GM18499 (cell line): ENCODE results near the gene RAC2.

Experiments used
- ATAC-seq: cut with Tn5 transposase; IDR thresholded peaks from one replicate; pipeline ENCODE4 v1.9.1; 2021; ENCODE audit warnings: moderate number of reproducible peaks; ENCODE audit not compliant: insufficient read depth, unreplicated experiment

The RAC2 gene

DNA sequence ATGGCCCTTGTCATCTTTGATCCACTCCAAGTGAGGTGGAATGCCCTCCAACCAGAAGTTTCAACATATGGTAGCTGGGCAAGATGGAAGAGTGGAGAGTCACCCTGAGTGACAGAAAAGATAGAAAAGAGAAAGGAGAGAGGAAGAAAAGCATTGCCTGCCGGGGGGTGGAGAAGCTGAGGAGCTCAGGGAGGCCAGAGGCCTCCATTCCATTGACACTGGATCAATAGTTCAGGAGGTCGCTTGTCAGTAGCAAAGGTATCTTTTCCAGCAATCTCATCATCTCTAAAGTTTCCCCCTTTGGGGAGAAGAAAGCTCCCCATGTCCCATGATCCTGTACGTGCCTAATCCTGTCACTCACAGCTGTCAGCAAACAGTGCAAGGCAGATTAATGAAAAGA is 49.3 kb downstream of the RAC2 start:
- no peak for ATAC-seq

DNA sequence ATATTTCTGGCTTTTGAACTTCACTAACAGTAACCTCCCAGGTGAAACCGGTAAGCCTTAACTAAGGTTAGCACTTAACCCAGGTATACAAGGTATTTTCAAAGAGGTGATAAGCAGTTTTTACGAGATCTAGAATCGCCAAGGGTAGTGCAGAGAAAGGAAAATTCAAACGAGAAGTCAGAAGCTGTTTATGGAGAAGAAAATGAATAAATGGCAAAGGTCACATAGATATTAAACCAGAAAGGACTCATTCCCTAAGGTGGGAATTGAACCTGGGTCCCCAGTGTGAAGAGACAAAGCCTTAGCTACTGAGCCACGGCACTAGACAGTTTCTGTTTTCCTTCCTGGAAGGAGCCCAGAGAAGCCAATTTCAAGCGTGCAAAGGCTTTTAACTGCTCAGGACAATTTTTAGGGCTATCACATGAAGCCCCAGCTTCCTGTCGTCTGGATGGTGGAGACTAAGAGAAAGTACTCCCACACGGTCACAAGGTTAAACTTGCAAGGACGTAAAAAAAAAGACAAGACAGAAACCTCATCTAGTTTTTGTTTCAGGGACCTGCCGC is 50.4 kb downstream of the RAC2 start:
- ATAC-seq: no peak

DNA sequence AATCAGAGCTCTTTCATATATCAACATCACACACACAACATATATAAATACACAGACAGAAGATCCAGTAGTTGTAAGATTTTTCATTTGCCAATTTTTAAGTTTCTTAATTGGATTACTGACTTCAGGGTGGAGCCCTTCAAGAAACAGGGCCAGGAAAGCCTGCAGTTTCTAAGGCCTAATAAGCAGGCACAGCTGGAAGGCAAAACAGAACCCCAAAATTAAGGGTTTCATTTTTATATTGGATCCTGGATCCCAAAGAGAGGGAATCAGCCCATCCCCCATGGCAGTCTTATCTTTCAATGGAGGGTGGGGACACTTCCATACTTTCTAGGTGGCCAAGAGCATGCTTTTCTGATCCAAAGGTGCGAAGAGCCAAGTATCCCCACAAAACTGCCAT is 51.3 kb downstream of the RAC2 start:
- ATAC-seq: no peak

DNA sequence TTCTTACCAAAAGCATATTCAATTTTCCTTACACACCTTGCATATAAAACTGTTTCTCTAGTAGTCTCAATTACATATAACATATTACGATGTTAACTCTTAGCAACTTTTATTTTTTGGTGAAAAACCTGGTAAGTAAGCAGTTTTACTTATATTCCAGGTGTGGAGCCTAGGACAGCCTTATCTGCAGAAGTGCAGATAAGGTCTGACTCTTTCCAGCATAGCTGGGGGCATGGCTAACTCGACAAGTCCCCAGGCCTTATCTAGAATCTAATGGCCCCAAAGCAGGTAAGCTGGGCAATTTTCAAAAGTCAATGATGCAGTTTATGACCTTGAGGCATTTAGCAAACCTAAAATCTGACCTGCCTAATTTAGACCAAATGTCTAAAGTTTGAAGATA is 51.9 kb downstream of the RAC2 start:
- no peak for ATAC-seq

DNA sequence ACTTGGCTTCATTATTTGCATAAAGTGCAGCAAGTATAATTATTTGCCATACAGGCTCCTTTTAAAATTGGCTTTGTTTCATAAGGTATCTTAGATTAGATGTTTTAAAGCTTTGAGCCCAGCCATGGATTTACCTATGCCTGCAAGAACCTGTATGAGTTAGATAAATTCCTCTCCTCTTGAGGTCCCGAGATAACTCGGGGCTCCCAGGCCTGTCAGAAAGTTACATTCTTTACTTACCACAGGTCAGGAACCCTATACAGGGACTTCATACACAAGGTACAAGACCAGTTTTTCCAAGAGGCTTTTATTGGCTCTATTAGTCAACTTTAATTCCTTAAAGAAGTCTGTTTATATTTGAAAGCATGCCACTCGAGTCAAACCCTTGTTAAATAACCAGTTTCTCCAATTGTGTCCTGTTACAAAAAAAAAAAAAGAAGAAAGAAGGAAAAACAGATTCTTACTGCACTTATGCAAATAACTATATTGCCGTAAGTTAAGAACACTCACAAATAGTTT is 53.7 kb downstream of the RAC2 start:
- no peak for ATAC-seq

DNA sequence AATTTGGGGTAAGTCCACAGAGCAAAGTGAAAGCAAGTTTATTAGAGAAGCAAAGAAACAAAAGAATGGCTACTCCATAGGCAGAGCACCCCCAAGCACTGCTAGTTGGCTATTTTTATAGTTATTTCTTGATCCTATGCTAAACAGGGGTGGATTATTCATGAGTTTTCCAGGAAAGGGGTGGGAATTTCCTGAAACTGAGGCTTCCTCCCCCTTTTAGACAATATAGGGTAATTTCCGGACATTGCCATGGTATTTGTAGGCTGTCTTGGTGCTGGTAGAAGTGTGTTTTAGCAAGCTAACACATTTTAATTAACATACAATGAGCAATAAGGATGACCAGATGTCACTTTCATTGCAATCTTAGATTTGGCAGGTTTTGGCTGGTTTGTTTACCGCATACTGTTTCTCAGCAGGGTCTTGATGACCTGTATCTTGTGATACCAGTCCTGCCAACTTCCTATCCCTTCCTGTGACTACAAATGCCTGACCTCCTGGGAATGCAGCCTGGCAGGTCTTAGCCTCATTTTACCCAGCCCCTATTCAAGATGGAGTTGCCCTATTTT is 55.1 kb downstream of the RAC2 start:
- no peak for ATAC-seq

DNA sequence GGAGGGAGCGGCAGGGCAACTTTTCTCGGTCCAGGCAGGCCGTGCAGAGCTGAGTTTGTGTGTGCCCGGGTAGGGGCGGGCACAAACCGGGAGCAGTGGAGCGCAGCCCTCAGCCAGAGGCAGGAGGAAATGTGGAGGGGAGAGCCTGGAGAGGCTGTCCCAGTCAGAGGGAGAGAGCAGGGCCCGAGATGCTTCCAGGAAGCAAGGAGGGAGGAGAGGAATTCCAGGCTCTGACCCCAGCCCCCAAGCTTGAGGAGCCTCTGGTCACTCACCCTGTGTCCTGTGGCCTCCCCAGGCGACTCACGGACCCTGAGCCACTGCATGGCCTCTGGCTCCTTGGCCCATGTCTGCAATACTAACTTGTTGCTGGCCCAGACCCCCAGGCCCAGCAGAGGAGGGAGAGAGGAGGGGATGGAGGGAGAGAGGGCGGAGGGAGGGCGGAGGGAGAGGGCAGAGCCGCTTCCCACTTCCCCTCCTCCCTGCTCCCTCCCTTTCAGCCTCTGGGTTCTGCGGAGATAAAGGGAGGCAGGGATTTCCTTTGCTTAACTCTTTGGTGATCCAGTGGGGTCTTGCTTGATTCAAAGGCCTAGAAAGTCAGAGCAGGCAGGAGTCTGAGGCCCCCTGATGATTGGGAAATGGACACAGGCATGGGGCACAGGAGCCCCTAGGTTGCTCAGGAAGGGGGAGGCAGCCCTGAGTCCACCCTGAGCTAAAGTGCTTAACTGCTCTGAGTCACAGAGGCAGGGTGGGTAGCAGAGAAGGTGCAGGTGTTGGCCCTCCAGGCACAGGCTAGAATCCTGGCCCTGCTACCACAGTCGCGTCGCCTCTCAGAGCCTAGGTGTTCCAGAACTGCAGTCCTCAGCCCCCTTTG is 55.9 kb downstream of the RAC2 start, which contains the start of gene C1QTNF6:
Gene C1QTNF6, minus strand, starts transcription at position 357 of the 871 bp plus-strand sequence. Its CDS starts 34 bp downstream, at position 323.
- ATAC-seq: no peak

DNA sequence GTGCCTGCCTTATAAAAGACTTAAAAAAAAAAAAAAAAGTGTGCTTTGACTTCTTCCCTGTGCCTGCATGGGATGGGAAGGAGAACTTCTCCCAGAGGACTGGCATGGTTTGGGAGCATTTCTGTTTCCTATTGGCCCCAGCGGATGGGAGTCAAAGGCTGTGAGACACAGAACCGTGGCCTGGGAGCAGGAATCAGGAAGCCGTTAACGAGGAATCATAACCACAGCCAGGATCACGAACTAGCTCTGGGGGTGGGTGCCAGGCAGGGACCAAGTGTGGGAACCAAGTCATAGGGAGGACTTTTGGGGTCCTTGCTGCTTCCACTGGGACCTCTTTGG is 56.5 kb downstream of the RAC2 start:
- ATAC-seq: no peak

DNA sequence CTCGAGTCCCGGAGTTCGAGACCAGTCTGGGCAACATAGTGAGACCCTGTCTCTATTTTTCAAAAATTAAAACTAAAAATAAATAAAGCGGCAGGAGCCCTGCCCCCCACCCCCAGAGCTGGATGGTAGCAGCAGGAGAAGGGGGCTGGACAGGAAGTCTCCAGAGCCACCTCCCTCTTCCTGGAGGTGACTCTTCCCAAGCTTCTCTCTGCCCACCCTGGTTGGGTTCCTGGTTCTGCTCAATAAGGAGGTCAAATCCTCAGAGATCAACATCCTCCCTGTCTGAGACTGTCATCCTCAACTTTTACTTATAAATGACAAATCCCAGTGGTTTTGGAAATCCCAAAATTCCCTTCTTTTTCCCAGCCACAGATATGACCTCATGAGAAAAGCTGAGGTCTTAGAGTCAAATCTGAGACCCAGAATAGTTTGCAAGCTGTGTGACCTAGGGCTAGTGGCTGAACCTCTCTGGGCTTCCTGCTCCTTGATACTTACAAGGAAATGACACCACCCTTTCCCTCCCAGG is 57.0 kb downstream of the RAC2 start:
- ATAC-seq: no peak

DNA sequence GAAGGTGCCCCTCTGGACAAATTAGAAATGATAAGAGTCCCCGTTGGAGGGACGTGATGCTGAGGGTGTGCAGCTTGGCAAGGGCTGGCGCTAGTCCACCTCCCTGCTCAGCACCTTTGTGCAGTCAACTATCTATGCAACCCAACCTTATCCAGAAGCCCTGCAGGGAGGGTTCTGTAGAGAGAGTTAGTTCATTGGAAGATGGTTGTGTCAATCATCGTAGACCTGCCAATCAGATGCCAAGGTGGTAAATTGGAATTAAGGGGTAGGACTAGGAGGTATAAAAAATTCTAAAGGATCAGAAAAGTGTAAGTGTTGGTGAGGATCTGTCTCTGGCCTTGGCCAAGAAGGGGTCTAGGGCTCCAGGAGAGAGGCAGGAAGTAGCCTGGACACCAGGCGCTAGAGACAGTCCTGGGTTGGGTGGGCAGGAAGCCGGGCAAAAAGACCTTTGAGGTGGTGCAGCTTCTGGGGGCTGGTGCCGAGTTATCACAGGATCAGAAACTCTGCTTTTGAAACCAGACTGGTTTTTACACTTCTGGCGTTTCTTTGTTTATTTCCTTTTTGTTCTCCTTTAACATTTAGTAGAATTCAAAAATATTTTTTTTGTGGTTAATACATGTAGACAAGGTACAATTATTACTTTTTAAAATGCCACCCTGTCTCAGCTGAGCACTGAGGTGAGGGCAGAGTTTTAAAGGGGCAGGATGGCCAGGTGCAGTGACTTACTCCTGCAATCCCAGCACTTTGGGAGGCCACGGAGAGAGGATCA is 57.7 kb downstream of the RAC2 start:
- no peak for ATAC-seq

DNA sequence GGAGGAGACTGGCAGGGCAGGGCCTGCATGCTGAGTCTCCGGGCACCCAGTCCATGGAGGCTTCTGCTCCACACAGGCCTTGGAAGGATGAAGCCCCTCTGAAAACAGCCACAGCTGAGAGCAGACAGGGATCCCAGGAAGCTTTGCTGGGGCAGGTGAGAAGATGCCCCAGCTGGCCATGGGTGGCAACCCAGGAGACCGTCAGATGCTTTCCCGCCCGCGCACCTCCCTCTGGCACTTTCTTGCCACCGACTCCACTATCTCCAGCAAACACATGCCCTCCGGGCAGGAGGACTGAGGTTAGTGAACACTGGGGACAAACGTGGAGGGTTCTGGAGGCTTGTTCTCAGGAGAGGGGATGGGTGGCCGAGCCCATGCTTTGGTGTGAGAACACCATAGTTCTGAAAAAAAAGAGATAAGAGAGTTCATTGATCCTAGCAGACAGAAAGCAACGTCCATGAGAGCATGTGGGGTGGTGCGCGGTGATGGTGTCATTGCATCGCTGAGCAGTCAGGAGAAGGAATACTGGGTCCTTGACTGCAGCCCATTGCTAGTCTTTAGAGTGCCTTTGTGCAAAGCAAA is 58.3 kb downstream of the RAC2 start:
- ATAC-seq: no peak

DNA sequence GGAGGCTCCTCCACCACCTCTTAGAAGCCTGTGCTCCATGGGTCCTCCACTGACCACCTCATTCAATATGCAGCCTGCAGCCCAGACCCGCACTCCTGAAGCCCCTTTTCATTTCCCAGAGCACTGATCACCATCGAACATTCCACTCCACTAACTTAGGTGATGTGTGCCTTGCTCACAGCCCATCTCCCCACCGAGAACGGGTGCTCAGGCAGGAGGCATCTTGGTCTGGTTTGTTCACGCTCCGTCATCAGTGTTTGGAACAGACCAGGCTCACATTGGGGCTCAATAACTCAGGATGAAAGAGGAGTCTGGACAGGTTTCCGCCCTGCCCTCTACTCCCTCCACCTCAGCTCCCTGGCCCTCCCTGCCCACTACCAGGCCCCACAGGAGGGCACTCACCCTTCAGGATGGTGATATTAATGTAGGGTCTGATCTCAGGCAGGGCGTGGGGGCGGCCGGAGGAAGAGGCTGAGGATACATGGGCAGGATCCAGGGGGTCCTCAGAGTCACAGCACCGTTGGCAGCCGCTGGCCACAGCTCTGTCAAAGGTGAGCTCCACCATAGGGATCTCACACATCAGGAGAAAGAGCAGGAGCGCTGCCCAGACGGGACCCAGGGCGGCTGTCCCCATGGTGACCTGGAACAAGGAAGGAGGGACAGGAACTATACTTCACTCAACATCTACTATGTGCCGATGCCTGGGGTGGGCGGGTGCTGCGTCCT is 59.1 kb downstream of the RAC2 start:
- ATAC-seq: no peak

DNA sequence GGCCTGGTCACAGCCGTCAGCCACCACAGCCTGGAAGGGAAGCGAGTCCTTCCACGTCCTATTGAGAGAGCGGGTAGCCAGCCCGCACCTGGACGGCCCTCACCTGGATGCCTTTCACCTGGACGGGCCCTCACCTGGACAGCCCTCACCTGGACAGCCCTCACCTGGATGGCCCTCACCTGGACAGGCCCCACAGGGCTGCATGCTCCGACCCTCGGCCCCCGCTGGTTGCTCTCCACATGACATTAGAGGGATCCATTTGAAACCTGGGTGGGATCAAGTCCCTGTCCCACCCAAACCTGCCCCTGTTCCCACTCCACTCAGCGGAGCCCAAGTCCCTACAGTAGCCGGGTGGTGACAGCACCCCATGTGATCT is 59.7 kb downstream of the RAC2 start:
- ATAC-seq: no peak

DNA sequence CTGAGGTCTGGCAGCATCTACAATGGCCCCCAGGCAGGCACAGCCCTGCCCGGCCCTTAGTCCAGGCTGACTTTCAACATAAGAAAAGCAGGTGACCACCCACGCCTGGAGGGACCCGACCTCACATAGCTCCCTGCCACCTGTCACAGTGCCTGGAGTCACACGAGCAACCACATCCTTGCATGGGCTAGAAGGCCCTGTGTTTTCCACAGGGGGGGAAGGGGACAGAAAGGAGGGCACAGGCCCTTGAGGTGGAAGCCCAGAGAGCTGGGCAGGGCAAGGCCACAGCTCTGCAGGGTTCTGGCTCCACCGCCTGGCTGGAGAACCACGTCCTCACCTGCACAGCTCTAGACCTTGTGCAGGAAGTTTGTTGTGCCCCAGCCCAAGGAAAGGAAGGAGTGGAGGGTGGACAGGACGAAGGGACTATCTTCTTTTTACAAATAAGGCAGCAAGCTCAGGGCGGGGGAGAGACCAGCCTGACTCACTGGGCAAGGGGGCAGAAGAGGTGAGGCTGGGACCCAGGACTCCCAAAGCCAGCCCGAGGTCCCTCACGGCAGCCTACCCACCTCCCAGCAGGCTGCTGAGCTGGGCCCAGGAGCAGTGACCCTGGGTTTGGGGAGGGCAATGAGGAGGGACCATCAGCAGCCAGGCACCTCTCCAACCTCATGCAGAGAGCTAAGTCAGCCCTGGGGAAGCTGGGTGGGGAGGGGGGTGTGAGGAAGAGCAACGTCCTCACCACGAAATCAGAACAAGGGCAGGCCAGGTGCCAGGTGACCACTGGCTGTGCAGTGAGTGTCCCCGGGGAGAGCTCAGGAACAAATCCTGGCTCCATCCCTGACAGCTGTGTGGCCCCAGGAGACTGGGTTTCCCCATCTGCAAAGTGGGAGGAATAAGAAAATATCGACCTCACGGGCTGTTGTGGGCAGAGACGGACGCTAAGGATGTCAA is 60.4 kb downstream of the RAC2 start:
- ATAC-seq: no peak

DNA sequence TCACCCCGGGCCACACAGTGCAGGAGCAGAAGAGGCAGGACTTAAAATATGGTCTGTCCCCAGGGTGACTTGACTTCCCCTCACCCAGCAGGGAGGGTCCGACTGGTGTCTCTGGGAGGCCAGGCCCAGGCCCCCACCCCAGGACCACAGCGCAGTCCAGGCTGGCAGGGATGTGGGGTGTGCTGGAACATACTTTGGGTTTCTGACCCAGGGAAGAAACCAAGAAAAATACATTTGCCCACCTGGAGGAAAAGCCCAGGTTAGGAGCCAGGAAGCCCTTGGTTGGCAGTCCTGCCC is 61.2 kb downstream of the RAC2 start:
- no peak for ATAC-seq

DNA sequence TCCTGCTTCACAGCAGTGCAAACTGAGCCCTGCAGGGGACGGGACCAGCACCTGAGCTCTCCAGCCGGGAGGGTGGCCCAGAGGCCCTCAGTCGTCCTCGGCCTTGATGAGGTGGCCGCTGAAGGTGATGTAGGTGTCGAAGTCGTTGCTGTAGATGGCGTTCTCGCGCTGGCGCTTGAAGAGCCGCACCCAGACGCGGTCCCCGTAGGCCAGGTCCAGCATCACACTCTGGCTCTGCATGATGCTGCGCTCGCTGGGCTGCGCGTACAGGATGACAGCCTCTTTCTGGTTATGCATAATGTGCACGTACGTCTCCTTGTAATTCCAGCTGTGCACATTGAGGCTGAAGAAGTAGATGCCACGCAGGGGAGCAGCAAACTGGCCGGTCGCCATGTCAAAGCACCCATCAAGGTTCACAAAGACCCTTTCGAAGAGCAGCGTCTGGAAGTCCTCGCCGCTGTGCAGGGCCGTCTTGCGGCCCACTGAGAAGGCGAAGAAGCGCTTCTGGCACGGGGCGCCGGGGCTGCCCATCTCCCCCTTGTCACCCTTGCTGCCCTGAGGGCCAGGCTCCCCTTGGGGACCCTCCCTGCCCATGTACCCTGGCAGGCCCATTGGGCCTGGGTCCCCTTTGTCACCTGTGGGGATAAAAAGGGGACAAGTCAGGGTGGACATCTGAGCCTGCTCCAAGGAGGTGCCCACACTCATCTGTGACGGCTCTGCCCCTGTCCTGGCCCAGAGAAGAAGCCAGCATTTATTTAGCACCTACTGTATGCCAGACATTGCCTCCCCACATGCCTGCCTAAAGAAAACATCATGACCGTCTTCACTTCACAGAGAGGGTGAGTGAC is 61.7 kb downstream of the RAC2 start:
- no peak for ATAC-seq

DNA sequence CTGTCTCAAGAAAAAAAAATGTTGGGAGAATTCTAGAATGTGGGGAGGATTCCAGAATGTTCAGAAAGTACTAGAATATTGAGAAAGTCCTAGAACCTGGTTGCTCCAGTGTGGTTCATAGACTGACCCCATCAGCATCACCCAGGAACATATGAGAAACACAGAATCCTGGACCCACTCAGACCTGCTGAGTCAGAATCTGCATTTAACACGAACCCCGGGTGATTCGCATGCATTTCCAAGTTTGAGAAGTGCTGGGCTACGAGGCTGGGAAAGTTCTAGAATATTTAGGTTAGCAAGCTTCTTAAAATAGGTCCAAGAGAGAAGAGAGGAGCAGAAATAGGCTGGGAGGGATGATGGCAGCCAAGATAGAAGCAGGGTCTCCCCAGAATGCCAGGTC is 62.4 kb downstream of the RAC2 start:
- ATAC-seq: no peak
